Loucy (cell line): ENCODE measurements around the gene CCDC6.
"Not testable (repeated sequence)": the region's sequence is repeated elsewhere in the genome, so short reads cannot be mapped to it uniquely, and the experiment has no call there.

Source experiments
- H2AFZ ChIP-seq: fragments of 200-600 bp; sonication (generic); 2 replicates; pipeline ENCODE4 v1.6.0; 2016; ENCODE audit warnings: antibody characterized with exemption, mild to moderate bottlenecking, low read length, moderate library complexity
- H3F3A ChIP-seq: fragments of 200-600 bp; 2 replicates; pipeline ENCODE4 v1.6.0; 2016; ENCODE audit warnings: antibody characterized with exemption, low read depth, mild to moderate bottlenecking
- H3K27me3 ChIP-seq: fragments of 200-600 bp; sonication (generic); 2 replicates; pipeline ENCODE4 v1.6.1; 2014; ENCODE audit warnings: low read length, mild to moderate bottlenecking; ENCODE audit not compliant: insufficient read depth, poor library complexity, severe bottlenecking
- H3K36me3 ChIP-seq: fragments of 200-600 bp; sonication (generic); 2 replicates; pipeline ENCODE4 v1.6.1; 2016; ENCODE audit warnings: low read length; ENCODE audit not compliant: insufficient read depth
- H3K4me1 ChIP-seq: fragments of 200-600 bp; sonication (generic); 2 replicates; pipeline ENCODE4 v1.5.1; 2014; ENCODE audit warnings: low read length, mild to moderate bottlenecking; ENCODE audit not compliant: insufficient read depth, poor library complexity, severe bottlenecking
- H3K4me2 ChIP-seq: fragments of 200-600 bp; sonication (generic); 2 replicates; pipeline ENCODE4 v1.6.0; 2014; ENCODE audit warnings: antibody characterized with exemption, low read length, low read depth, mild to moderate bottlenecking; ENCODE audit not compliant: poor library complexity, severe bottlenecking
- H3K4me3 ChIP-seq: fragments of 200-600 bp; sonication (generic); 2 replicates; pipeline ENCODE4 v1.5.1; 2014; ENCODE audit warnings: low read length, mild to moderate bottlenecking, mixed read lengths; ENCODE audit not compliant: poor library complexity, severe bottlenecking
- H3K79me2 ChIP-seq: fragments of 200-600 bp; sonication (generic); 2 replicates; pipeline ENCODE4 v1.6.1; 2014; ENCODE audit warnings: low read length; ENCODE audit not compliant: insufficient read depth
- H3K9ac ChIP-seq: fragments of 200-600 bp; sonication (generic); 2 replicates; pipeline ENCODE4 v1.6.0; 2014; ENCODE audit warnings: mild to moderate bottlenecking, low read depth, low read length, moderate library complexity; ENCODE audit not compliant: poor library complexity, severe bottlenecking
- H3K9me2 ChIP-seq: fragments of 200-600 bp; sonication (generic); replicated peaks from 2 replicates; pipeline ENCODE4 v1.6.1; 2016; ENCODE audit warnings: low read depth, low read length, mixed read lengths
- H3K9me3 ChIP-seq: fragments of 200-600 bp; sonication (generic); 2 replicates; pipeline ENCODE4 v1.6.1; 2014; ENCODE audit warnings: mild to moderate bottlenecking, antibody characterized with exemption, low read length, low read depth; ENCODE audit not compliant: insufficient read depth
- H4K20me1 ChIP-seq: fragments of 200-600 bp; sonication (generic); 2 replicates; pipeline ENCODE4 v1.6.0; 2014; ENCODE audit warnings: antibody characterized with exemption, low read length, mild to moderate bottlenecking; ENCODE audit not compliant: insufficient read depth, poor library complexity, severe bottlenecking
- CTCF ChIP-seq: fragments of 200-600 bp; sonication (generic); conservative IDR thresholded peaks from 2 replicates; pipeline ENCODE4 v1.5.1; 2014; ENCODE audit warnings: mild to moderate bottlenecking, antibody characterized with exemption, low read length
- EZH2phosphoT487 ChIP-seq: fragments of 200-600 bp; IDR thresholded peaks from 2 replicates; pipeline ENCODE4 v1.6.1; 2018; ENCODE audit warnings: antibody characterized with exemption, mild to moderate bottlenecking, moderate library complexity, borderline replicate concordance

Gene CCDC6

GRCh38 chr10:59934701-59935100, 28.3 kb upstream of the CCDC6 start:
- Histone ChIP-seq H3K4me1 (no peaks in the 10 kb centered on the region), H3K9me2 (no peaks in the 10 kb centered on the region), H3K79me2 (no peaks in the 10 kb centered on the region), H3K27me3 (no peaks in the 10 kb centered on the region), H3K4me3 (no peak overlapping the region), H3K36me3 (no peaks in the 10 kb centered on the region), H3K4me2 (no peak overlapping the region), H2AFZ (no peak overlapping the region), H4K20me1 (no peaks in the 10 kb centered on the region), H3K9me3 (no peaks in the 10 kb centered on the region), H3K9ac (no peak overlapping the region), H3F3A (no peaks in the 10 kb centered on the region)
- no peak for TF ChIP-seq CTCF

DNA sequence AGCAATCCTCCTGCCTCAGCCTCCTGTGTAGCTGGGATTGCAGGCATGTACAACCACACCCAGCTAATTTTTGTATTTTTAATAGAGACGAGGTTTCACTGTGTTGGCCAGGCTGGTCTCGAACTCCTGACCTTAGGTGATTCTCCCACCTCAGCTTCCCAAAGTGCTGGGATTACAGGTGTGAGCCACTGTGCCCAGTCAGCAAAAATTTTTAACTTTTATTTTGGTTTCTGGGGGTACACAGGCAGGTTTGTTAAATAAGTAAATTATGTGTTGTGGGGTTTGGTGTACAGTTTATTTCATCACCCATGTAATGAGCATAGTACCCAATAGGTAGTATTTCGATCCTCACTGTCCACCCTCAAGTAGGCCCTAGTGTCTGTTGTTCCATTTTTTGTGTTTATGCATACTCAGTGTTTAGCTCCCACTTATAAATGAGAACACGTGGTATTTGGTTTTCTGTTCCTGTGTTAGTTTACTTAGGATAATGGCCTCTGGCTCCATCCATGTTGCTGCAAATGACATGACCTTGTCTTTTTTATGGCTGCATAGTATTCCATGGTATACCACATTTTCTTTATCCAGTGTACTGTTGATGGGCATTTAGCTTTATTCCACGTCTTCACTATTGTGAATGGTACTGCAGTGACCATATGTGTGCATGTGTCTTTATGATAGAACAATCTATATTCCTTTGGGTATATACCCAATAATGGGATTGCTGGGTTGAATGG, 24.6 kb upstream of the CCDC6 start:
- H3K4me2 ChIP-seq, H3K79me2 ChIP-seq, H2AFZ ChIP-seq, H3F3A ChIP-seq, H3K4me3 ChIP-seq, H3K9ac ChIP-seq, H3K9me3 ChIP-seq, H3K27me3 ChIP-seq, H4K20me1 ChIP-seq, H3K4me1 ChIP-seq, H3K36me3 ChIP-seq, H3K9me2 ChIP-seq: not testable (repeated sequence)

GRCh38 chr10:59926086-59926485, 19.7 kb upstream of the CCDC6 start:
- Histone ChIP-seq H3K9ac (no peak overlapping the region), H3K4me1 (no peaks in the 10 kb centered on the region), H4K20me1 (no peaks in the 10 kb centered on the region), H3K4me3 (no peak overlapping the region), H3K36me3 (no peaks in the 10 kb centered on the region), H3K4me2 (no peak overlapping the region), H3K9me2 (no peaks in the 10 kb centered on the region), H3F3A (no peaks in the 10 kb centered on the region), H3K27me3 (no peaks in the 10 kb centered on the region), H2AFZ (no peak overlapping the region), H3K9me3 (no peaks in the 10 kb centered on the region), H3K79me2 (no peaks in the 10 kb centered on the region)
- TF ChIP-seq EZH2phosphoT487: no peak
- TF ChIP-seq CTCF: no peak

GRCh38 chr10:59922907-59923306, 16.6 kb upstream of the CCDC6 start:
- TF ChIP-seq CTCF (no peak), EZH2phosphoT487 (no peak)
- H3K9ac ChIP-seq: no peak overlapping the region
- H4K20me1 ChIP-seq: no peaks in the 10 kb centered on the region
- H3F3A ChIP-seq: no peaks in the 10 kb centered on the region
- no peak overlapping the region for H3K4me3 ChIP-seq
- H3K9me3 ChIP-seq: no peaks in the 10 kb centered on the region
- no peaks in the 10 kb centered on the region for H3K79me2 ChIP-seq
- no peaks in the 10 kb centered on the region for H3K9me2 ChIP-seq
- no peaks in the 10 kb centered on the region for H3K36me3 ChIP-seq
- H3K27me3 ChIP-seq: no peaks in the 10 kb centered on the region
- H3K4me2 ChIP-seq: no peak overlapping the region
- H3K4me1 ChIP-seq: no peaks in the 10 kb centered on the region
- H2AFZ ChIP-seq: no peak overlapping the region
